Left lung (tissue), 10 donors: ENCODE results near the gene DPH7. TPM values are rescaled to one million over a fixed set of nuclear protein-coding genes. Genes with fewer than 3 reads are reported as not detected.

Experiments
- ATAC-seq: fragments of 200-7000 bp; cut with Tn5 transposase; one replicate; pipeline ENCODE4 v1.9.1; 2020; ENCODE audit warnings: moderate library complexity
- DNase-seq, 4 donors: peaks; one replicate each; pipeline ENCODE4 v3.0.0-alpha.2; 2013 to 2020
- H3K27ac ChIP-seq, 2 donors: fragments of 200-600 bp; sonication (generic) in 1 of 2; one replicate each; pipeline versions ENCODE4 v1.5.0 to v1.8.0; 2020 to 2021
- H3K27me3 ChIP-seq, 2 donors: fragments of 200-600 bp; sonication (generic) in 1 of 2; one replicate each; pipeline versions ENCODE4 v1.5.0 to v1.8.0; 2020 to 2021
- H3K36me3 ChIP-seq, 2 donors: fragments of 200-600 bp; sonication (generic) in 1 of 2; one replicate each; pipeline versions ENCODE4 v1.5.0 to v1.8.0; 2020 to 2021
- H3K4me1 ChIP-seq, 2 donors: fragments of 200-600 bp; one replicate each; pipeline ENCODE4 v1.8.0; 2021
- H3K4me3 ChIP-seq, 2 donors: fragments of 200-600 bp; sonication (generic) in 1 of 2; one replicate each; pipeline versions ENCODE4 v1.5.0 to v1.8.0; 2020 to 2021; ENCODE audit warnings: mild to moderate bottlenecking in 1 of 2
- H3K9me3 ChIP-seq, 2 donors: fragments of 200-600 bp; sonication (generic) in 1 of 2; one replicate each; pipeline versions ENCODE4 v1.5.0 to v1.8.0; 2020 to 2021
- intact Hi-C, 2 donors: fragments of 100-400 bp; cut with DNase I; formaldehyde crosslinking; loops; one replicate each; pipeline versions ENCODE4 v1.11.2 to v1.14.2; 2022
- polyA plus RNA-seq, 6 donors: library from polyadenylated mRNA; unstranded; fragments of 120-200 nt; gene quantifications; one replicate each; pipeline ENCODE4 v1.2.1, GENCODE V29; 2013; ENCODE audit not compliant: insufficient read length in 6 of 6
- total RNA-seq, 2 donors: library from RNA; stranded (reverse); fragmentation: NEBNext Ultra II Directional; extraction: Animal tissue kit (Norgen Biotek cat#: 25700); gene quantifications; one replicate each; pipeline ENCODE4 v1.2.1, GENCODE V29; 2021
- TF ChIP-seq, protein P1 (sequence below), 2 donors: fragments of 200-600 bp; sonication (generic) in 1 of 2; IDR thresholded peaks; one replicate each; pipeline versions ENCODE4 v1.5.0 to v1.8.0; 2021; ENCODE audit warnings: antibody characterized with exemption in 2 of 2
- donor health status: DM: no; HTN: yes; CAD: no.
- donor health status: DM: no; HTN: no; CAD: no.

DPH7 gene
- total and polyA plus RNA-seq, 8 donors: 25.6 to 69.2 (median 51.7) TPM

GRCh38 chr9:137615387-137615871 is 36.7 kb upstream of the DPH7 start:
- intact Hi-C loops: no loop called here
- Histone ChIP-seq H3K4me1 (peaks cover 35 to 71% of the 10 kb centered on the region in 2 donors), H3K36me3 (peaks cover 0 to 39% of the 10 kb centered on the region in 2 donors), H3K4me3 (no peak overlapping the region), H3K27ac (no peak overlapping the region), H3K9me3 (no peaks in the 10 kb centered on the region), H3K27me3 (no peaks in the 10 kb centered on the region)
- DNase-seq (peak in 1 of 4 donors; percentile 74), ATAC-seq (no peak)
- TF ChIP-seq, protein P1, sequence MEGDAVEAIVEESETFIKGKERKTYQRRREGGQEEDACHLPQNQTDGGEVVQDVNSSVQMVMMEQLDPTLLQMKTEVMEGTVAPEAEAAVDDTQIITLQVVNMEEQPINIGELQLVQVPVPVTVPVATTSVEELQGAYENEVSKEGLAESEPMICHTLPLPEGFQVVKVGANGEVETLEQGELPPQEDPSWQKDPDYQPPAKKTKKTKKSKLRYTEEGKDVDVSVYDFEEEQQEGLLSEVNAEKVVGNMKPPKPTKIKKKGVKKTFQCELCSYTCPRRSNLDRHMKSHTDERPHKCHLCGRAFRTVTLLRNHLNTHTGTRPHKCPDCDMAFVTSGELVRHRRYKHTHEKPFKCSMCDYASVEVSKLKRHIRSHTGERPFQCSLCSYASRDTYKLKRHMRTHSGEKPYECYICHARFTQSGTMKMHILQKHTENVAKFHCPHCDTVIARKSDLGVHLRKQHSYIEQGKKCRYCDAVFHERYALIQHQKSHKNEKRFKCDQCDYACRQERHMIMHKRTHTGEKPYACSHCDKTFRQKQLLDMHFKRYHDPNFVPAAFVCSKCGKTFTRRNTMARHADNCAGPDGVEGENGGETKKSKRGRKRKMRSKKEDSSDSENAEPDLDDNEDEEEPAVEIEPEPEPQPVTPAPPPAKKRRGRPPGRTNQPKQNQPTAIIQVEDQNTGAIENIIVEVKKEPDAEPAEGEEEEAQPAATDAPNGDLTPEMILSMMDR (IDR thresholded peaks at IDR 0.05): no peak

GRCh38 chr9:137614631-137615386 is 36.1 kb upstream of the DPH7 start:
- intact Hi-C loops: no loop called here
- Histone ChIP-seq H3K9me3 (no peaks in the 10 kb centered on the region), H3K4me1 (peaks cover 28 to 70% of the 10 kb centered on the region in 2 donors), H3K27me3 (no peaks in the 10 kb centered on the region), H3K36me3 (peaks cover 0 to 39% of the 10 kb centered on the region in 2 donors), H3K27ac (no peak overlapping the region), H3K4me3 (no peak overlapping the region)
- TF ChIP-seq, protein P1 (IDR thresholded peaks at IDR 0.05): no peak
- peak in 1 of 4 donors; percentile 77 for DNase-seq
- no peak for ATAC-seq

- Histone ChIP-seq H3K4me1 (peaks cover 26 to 73% of the 10 kb centered on the region in 2 donors), H3K36me3 (peaks cover 0 to 39% of the 10 kb centered on the region in 2 donors), H3K27me3 (no peaks in the 10 kb centered on the region), H3K9me3 (no peaks in the 10 kb centered on the region), H3K4me3 (no peak overlapping the region), H3K27ac (peak overlapping the region in 1 of 2 donors; percentile 81)
- intact Hi-C loops: no loop called here
- no peak for ATAC-seq
- DNase-seq: peak in 1 of 4 donors; percentile 72
- TF ChIP-seq, protein P1 (IDR thresholded peaks at IDR 0.05): no peak
These were observed 35.2 kb upstream of the DPH7 start for GRCh38 chr9:137613738-137614523.

GRCh38 chr9:137613259-137613658 is 34.5 kb upstream of the DPH7 start:
- ATAC-seq: no peak
- Histone ChIP-seq H3K27me3 (no peaks in the 10 kb centered on the region), H3K9me3 (no peaks in the 10 kb centered on the region), H3K36me3 (peaks cover 0 to 39% of the 10 kb centered on the region in 2 donors), H3K4me3 (no peak overlapping the region), H3K4me1 (peaks cover 26 to 80% of the 10 kb centered on the region in 2 donors), H3K27ac (peak overlapping the region; percentile 81 to 82)
- TF ChIP-seq, protein P1 (IDR thresholded peaks at IDR 0.05): no peak
- peak in 1 of 4 donors; percentile 44 for DNase-seq
- intact Hi-C loops: no loop called here

DNA sequence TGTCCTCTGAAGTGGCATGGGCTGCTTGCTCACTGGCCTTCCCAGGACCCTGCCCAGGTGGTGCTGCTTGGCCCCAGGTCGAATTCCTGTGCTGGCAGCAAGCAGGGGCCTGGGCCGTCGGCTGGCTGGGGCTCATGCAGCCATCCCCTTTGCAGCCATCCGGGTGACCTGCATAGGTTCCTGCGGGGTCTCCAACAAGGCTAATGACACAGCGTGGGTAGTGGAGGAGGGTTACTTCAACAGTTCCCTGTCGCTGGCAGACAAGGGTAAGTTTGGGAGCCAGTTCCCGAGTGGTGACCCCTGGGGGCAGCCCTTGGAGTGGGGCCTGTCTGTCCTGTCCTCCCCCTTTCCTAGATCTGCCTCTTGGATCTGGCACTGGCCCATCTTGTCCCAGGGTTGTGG is 34.0 kb upstream of the DPH7 start:
- peak overlapping the region; percentile 81 to 82 for H3K27ac ChIP-seq
- TF ChIP-seq, protein P1 (IDR thresholded peaks at IDR 0.05): no peak
- ATAC-seq (no peak), DNase-seq (no peak)
- H3K4me3 ChIP-seq: no peak overlapping the region
- H3K36me3 ChIP-seq: peaks cover 0 to 39% of the 10 kb centered on the region in 2 donors
- peaks cover 25 to 82% of the 10 kb centered on the region in 2 donors for H3K4me1 ChIP-seq
- intact Hi-C loops: no loop called here
- no peaks in the 10 kb centered on the region for H3K27me3 ChIP-seq
- no peaks in the 10 kb centered on the region for H3K9me3 ChIP-seq
